Measurements from ENCODE around the gene SLX1B. TPM values are rescaled to one million over a fixed set of nuclear protein-coding genes. Genes with fewer than 3 reads are reported as not detected.
"Not testable (repeated sequence)": the region's sequence is repeated elsewhere in the genome, so short reads cannot be mapped to it uniquely, and the experiment has no call there.

Gene SLX1B
- polyA plus RNA-seq (2013, experiment 1 of 2) = 24.6 TPM
- polyA plus RNA-seq (2013, experiment 2 of 2) = 19.7 TPM

DNA sequence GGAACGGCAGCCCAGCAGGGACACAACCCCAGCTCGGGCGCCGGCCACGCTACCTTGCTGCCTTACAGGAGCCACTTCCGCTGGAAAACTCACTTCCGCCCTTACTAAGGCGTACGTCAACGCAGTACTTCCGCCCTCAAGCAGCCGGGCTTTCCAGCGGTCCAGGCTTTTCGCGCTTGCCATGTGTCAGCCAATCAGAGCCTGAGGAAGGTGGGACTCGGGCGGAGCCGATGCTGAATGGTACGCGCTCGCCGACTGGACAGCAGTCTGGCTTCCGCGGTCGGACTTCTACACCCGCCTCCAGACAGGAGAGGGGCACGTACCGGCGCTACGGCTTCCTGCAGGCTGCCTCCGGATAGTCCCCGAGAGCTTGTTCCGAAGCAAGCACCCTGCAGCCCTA is at the start of gene SLX1B, which contains the start of gene BOLA2:
TSS of gene SLX1B (plus strand) at position 265 of the 400 bp plus-strand sequence.
TSS of gene BOLA2 (minus strand) at position 83 of the 400 bp plus-strand sequence. CDS start 98 bp downstream, outside the sequence.
- H3K9me3 ChIP-seq (replicated peaks in 1 of 2; ENCODE audit: control insufficient read depth in 2 of 2, insufficient read depth in 1 of 2, low read depth in 1 of 2, low read length in 2 of 2); H3K27me3 ChIP-seq (ENCODE audit: control insufficient read depth in 3 of 3, insufficient read depth in 3 of 3, low read depth in 1 of 3, low read length in 3 of 3); H3K18ac ChIP-seq (ENCODE audit: low read length); H3K14ac ChIP-seq (ENCODE audit: low read length); H3K27ac ChIP-seq (replicated peaks; ENCODE audit: low read length); DNase-seq (ENCODE audit: low spot score); H2BK5ac ChIP-seq (ENCODE audit: low read length); H3K4me1 ChIP-seq (ENCODE audit: control insufficient read depth in 2 of 2, insufficient read depth in 1 of 2, low read depth in 1 of 2, low read length in 2 of 2); H4K8ac ChIP-seq (ENCODE audit: low read depth, low read length); H3K4me3 ChIP-seq (ENCODE audit: low read length in 2 of 2); H2BK120ac ChIP-seq (ENCODE audit: low read depth, low read length); H3K36me3 ChIP-seq (replicated peaks in 1 of 2; ENCODE audit: control insufficient read depth in 2 of 2, insufficient read depth in 2 of 2, low read length in 2 of 2); H3K23ac ChIP-seq (ENCODE audit: low read depth, low read length, poor library complexity); H2BK12ac ChIP-seq (ENCODE audit: low read length); H2BK15ac ChIP-seq (ENCODE audit: low read length); H4K91ac ChIP-seq (ENCODE audit: low read depth, low read length, poor library complexity); H3K4ac ChIP-seq (ENCODE audit: low read length); H2AFZ ChIP-seq (ENCODE audit: low read length); H3K4me2 ChIP-seq (ENCODE audit: insufficient read depth, low read length, poor library complexity, severe bottlenecking); H2AK5ac ChIP-seq (ENCODE audit: low read depth, low read length); H3K9ac ChIP-seq (ENCODE audit: low read depth, low read length, poor library complexity); H3K79me1 ChIP-seq (ENCODE audit: low read depth, low read length): not testable (repeated sequence)
- no CpG with 5 or more reads among the region's 33 CpGs for WGBS, 2 donors (ENCODE audit: extremely low coverage in 2 of 2, insufficient read length in 2 of 2, insufficient replicate concordance in 1 of 2)

DNA sequence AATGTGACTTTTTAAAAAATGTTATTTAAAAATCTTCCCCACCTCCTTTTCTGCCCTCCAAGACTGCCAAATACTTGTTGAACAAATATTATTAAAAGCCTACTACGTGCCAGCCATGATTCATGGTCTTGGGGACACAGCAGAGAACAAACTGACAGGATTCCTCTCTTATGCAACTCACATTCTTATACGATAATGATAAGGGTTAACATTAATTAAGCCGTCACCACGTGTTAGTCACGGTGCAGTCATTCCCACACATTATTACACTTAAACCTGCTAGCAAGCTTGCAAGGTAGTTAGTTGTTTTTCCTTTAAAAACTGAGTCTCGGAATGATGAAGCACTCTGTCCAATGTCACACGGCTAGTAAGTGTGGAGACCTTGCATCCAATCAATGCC is 49.1 kb upstream of the SLX1B start:
- not testable (repeated sequence) for H3K36me3 ChIP-seq (replicated peaks in 1 of 2; ENCODE audit: control insufficient read depth in 2 of 2, insufficient read depth in 2 of 2, low read length in 2 of 2); H3K9me3 ChIP-seq (replicated peaks in 1 of 2; ENCODE audit: control insufficient read depth in 2 of 2, insufficient read depth in 1 of 2, low read depth in 1 of 2, low read length in 2 of 2); H3K23ac ChIP-seq (ENCODE audit: low read depth, low read length, poor library complexity); H2BK12ac ChIP-seq (ENCODE audit: low read length); H3K4me1 ChIP-seq (ENCODE audit: control insufficient read depth in 2 of 2, insufficient read depth in 1 of 2, low read depth in 1 of 2, low read length in 2 of 2); DNase-seq (ENCODE audit: low spot score); H2AFZ ChIP-seq (ENCODE audit: low read length); H3K18ac ChIP-seq (ENCODE audit: low read length); H3K4ac ChIP-seq (ENCODE audit: low read length); H4K91ac ChIP-seq (ENCODE audit: low read depth, low read length, poor library complexity); H2BK120ac ChIP-seq (ENCODE audit: low read depth, low read length); H3K4me2 ChIP-seq (ENCODE audit: insufficient read depth, low read length, poor library complexity, severe bottlenecking); H3K27me3 ChIP-seq (ENCODE audit: control insufficient read depth in 3 of 3, insufficient read depth in 3 of 3, low read depth in 1 of 3, low read length in 3 of 3); H3K14ac ChIP-seq (ENCODE audit: low read length); H3K9ac ChIP-seq (ENCODE audit: low read depth, low read length, poor library complexity); H3K27ac ChIP-seq (replicated peaks; ENCODE audit: low read length); H4K8ac ChIP-seq (ENCODE audit: low read depth, low read length); H3K79me1 ChIP-seq (ENCODE audit: low read depth, low read length); H2BK15ac ChIP-seq (ENCODE audit: low read length); H2BK5ac ChIP-seq (ENCODE audit: low read length); H3K4me3 ChIP-seq (ENCODE audit: low read length in 2 of 2); H2AK5ac ChIP-seq (ENCODE audit: low read depth, low read length)
- no CpG with 5 or more reads among the region's 7 CpGs for WGBS, 2 donors (ENCODE audit: extremely low coverage in 2 of 2, insufficient read length in 2 of 2, insufficient replicate concordance in 1 of 2)

DNA sequence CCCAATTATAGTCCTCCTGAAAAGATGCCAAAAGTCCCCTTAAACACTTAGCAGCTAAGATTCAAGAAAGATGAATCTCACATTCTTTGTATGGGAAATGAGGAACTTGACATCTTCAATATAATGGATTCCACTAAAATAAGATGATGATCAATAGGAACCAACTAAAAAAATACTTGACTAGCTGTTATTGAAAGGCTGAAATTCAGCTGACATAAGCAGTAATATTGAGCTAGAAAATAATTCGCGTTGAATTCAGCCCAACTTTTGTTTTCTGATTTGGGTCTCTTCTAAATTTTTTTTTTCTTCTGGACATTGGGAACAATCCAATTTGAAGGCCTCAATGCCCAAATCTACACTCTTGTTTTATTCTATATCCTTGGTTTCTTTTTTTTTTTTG is 30.7 kb upstream of the SLX1B start:
- not testable (repeated sequence) for H2BK120ac ChIP-seq (ENCODE audit: low read depth, low read length); H3K79me1 ChIP-seq (ENCODE audit: low read depth, low read length); H3K4me3 ChIP-seq (ENCODE audit: low read length in 2 of 2); H2AK5ac ChIP-seq (ENCODE audit: low read depth, low read length); H4K8ac ChIP-seq (ENCODE audit: low read depth, low read length); H2AFZ ChIP-seq (ENCODE audit: low read length); H3K9ac ChIP-seq (ENCODE audit: low read depth, low read length, poor library complexity); H3K14ac ChIP-seq (ENCODE audit: low read length); H3K4me1 ChIP-seq (ENCODE audit: control insufficient read depth in 2 of 2, insufficient read depth in 1 of 2, low read depth in 1 of 2, low read length in 2 of 2); H4K91ac ChIP-seq (ENCODE audit: low read depth, low read length, poor library complexity); H3K27me3 ChIP-seq (ENCODE audit: control insufficient read depth in 3 of 3, insufficient read depth in 3 of 3, low read depth in 1 of 3, low read length in 3 of 3); H2BK15ac ChIP-seq (ENCODE audit: low read length); H3K4ac ChIP-seq (ENCODE audit: low read length); H3K36me3 ChIP-seq (replicated peaks in 1 of 2; ENCODE audit: control insufficient read depth in 2 of 2, insufficient read depth in 2 of 2, low read length in 2 of 2); H2BK12ac ChIP-seq (ENCODE audit: low read length); H3K23ac ChIP-seq (ENCODE audit: low read depth, low read length, poor library complexity); H3K18ac ChIP-seq (ENCODE audit: low read length); H2BK5ac ChIP-seq (ENCODE audit: low read length); H3K4me2 ChIP-seq (ENCODE audit: insufficient read depth, low read length, poor library complexity, severe bottlenecking); H3K9me3 ChIP-seq (replicated peaks in 1 of 2; ENCODE audit: control insufficient read depth in 2 of 2, insufficient read depth in 1 of 2, low read depth in 1 of 2, low read length in 2 of 2); DNase-seq (ENCODE audit: low spot score); H3K27ac ChIP-seq (replicated peaks; ENCODE audit: low read length)
- no CpG with 5 or more reads among the region's 2 CpGs for WGBS, 2 donors (ENCODE audit: extremely low coverage in 2 of 2, insufficient read length in 2 of 2, insufficient replicate concordance in 1 of 2)

DNA sequence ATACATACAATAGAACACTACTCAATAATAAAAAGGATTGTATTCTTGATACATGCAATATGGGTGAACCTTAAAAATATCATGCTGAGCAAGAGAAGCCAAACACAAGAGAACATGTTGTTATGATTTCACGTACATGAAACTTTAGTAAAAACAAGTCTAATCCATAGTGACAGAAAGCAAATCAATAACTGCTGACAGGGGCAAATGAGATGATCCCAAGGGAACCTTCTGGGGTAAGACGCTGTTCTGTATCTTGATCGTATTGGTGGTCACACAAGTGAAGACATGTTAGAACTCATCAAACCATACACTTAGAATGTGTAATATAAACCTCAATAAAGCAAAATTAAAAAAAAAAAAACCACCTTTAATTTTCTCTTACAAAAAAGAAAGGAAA is 28.9 kb upstream of the SLX1B start:
- not testable (repeated sequence) for H3K4me2 ChIP-seq (ENCODE audit: insufficient read depth, low read length, poor library complexity, severe bottlenecking); H2BK12ac ChIP-seq (ENCODE audit: low read length); H3K27ac ChIP-seq (replicated peaks; ENCODE audit: low read length); H4K8ac ChIP-seq (ENCODE audit: low read depth, low read length); H2BK5ac ChIP-seq (ENCODE audit: low read length); H3K27me3 ChIP-seq (ENCODE audit: control insufficient read depth in 3 of 3, insufficient read depth in 3 of 3, low read depth in 1 of 3, low read length in 3 of 3); H3K4ac ChIP-seq (ENCODE audit: low read length); H2AFZ ChIP-seq (ENCODE audit: low read length); H2AK5ac ChIP-seq (ENCODE audit: low read depth, low read length); DNase-seq (ENCODE audit: low spot score); H3K4me3 ChIP-seq (ENCODE audit: low read length in 2 of 2); H3K4me1 ChIP-seq (ENCODE audit: control insufficient read depth in 2 of 2, insufficient read depth in 1 of 2, low read depth in 1 of 2, low read length in 2 of 2); H2BK15ac ChIP-seq (ENCODE audit: low read length); H3K36me3 ChIP-seq (replicated peaks in 1 of 2; ENCODE audit: control insufficient read depth in 2 of 2, insufficient read depth in 2 of 2, low read length in 2 of 2); H3K9ac ChIP-seq (ENCODE audit: low read depth, low read length, poor library complexity); H3K79me1 ChIP-seq (ENCODE audit: low read depth, low read length); H3K9me3 ChIP-seq (replicated peaks in 1 of 2; ENCODE audit: control insufficient read depth in 2 of 2, insufficient read depth in 1 of 2, low read depth in 1 of 2, low read length in 2 of 2); H3K14ac ChIP-seq (ENCODE audit: low read length); H2BK120ac ChIP-seq (ENCODE audit: low read depth, low read length); H4K91ac ChIP-seq (ENCODE audit: low read depth, low read length, poor library complexity); H3K18ac ChIP-seq (ENCODE audit: low read length); H3K23ac ChIP-seq (ENCODE audit: low read depth, low read length, poor library complexity)
- WGBS, 2 donors (ENCODE audit: extremely low coverage in 2 of 2, insufficient read length in 2 of 2, insufficient replicate concordance in 1 of 2) = no CpG with 5 or more reads among the region's 3 CpGs

Measured in neuronal stem cell (in vitro differentiated cells).